ENCODE results near the gene PNCK. TPM values are rescaled to one million over a fixed set of nuclear protein-coding genes. Genes with fewer than 3 reads are reported as not detected.
"Not testable (repeated sequence)": the region's sequence is repeated elsewhere in the genome, so short reads cannot be mapped to it uniquely, and the experiment has no call there.

The PNCK gene
- total RNA-seq, 1 experiment from 2014 or later = 2.3 TPM

DNA sequence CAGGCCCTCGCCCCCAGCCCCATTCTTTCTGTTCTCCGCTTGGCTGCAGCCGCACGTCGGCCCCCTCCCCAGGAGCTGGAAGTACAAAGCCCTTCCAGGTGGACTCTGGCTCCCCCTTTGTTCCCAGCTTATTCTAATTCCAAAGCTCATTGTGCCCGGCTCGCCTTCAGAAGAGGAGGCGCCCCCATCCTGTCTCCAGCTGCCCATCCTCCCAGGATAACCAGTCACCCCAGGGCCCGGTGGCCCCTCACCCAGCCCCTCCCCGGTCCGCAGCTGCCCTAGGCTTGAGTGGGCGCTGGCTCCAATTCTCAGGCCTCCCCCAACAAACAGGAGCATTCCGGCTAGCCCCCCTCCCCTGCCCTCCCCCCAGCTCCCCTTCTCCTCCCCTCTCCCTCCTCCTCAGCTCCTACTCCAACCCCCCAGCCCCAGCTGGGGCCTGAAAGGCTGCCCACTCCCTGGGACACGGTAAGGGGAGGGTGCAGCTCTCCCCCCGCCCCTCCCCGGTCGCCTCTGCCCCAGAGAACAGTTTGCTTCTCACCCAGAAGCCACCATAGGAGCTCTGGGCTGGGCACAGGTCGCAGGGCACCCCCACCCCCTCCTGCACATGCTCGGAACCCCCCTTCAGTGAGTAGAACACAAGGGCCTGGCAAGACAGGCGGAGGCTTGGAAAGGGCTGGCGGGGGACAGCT lies 11.0 kb upstream of the PNCK start:
- ChIA-PET CTCF (interaction anchor here (1.7 kb wide), 1 partner anchor 17 kb away, joined by 7 read pairs; no protein-coding TSS in a partner anchor), POLR2A (no interaction called here)
- Histone ChIP-seq H3K4me1 (ENCODE audit: control insufficient read depth, insufficient read depth, low read length) (peaks cover 19% of the 10 kb centered on the region), H3K9me3 (ENCODE audit: control insufficient read depth, insufficient read depth, low read depth, low read length) (no peaks in the 10 kb centered on the region), H3K27ac (ENCODE audit: low read length) (no peak overlapping the region), H3K36me3 (ENCODE audit: control insufficient read depth, insufficient read depth, low read length) (no peaks in the 10 kb centered on the region), H3K27me3 (ENCODE audit: control insufficient read depth, insufficient read depth, low read length) (no peaks in the 10 kb centered on the region), H3K4me3 (ENCODE audit: low read depth in 2 of 2, low read length in 2 of 2) (no peak overlapping the region)
- intact Hi-C loops (cut with micrococcal nuclease; ENCODE audit: unreplicated experiment) (no loop called here), in situ Hi-C loops (cut with HindIII; ENCODE audit: low pct_unique_long_range_greater_than_20kb, low sequenced_read_pairs) (no loop called here)
- no peak for DNase-seq (ENCODE audit: low read depth, low spot score)
- TF ChIP-seq POLR2AphosphoS5 (IDR thresholded peaks at IDR 0.05; ENCODE audit: low read depth, low read length) = no peak
- no peak for TF ChIP-seq TCF7L2 (IDR thresholded peaks at IDR 0.05; ENCODE audit: low read depth, low read length)
- TF ChIP-seq SIN3A (IDR thresholded peaks at IDR 0.05; ENCODE audit: borderline replicate concordance, insufficient read depth, low read depth, low read length) = no peak
- TF ChIP-seq, protein P1, sequence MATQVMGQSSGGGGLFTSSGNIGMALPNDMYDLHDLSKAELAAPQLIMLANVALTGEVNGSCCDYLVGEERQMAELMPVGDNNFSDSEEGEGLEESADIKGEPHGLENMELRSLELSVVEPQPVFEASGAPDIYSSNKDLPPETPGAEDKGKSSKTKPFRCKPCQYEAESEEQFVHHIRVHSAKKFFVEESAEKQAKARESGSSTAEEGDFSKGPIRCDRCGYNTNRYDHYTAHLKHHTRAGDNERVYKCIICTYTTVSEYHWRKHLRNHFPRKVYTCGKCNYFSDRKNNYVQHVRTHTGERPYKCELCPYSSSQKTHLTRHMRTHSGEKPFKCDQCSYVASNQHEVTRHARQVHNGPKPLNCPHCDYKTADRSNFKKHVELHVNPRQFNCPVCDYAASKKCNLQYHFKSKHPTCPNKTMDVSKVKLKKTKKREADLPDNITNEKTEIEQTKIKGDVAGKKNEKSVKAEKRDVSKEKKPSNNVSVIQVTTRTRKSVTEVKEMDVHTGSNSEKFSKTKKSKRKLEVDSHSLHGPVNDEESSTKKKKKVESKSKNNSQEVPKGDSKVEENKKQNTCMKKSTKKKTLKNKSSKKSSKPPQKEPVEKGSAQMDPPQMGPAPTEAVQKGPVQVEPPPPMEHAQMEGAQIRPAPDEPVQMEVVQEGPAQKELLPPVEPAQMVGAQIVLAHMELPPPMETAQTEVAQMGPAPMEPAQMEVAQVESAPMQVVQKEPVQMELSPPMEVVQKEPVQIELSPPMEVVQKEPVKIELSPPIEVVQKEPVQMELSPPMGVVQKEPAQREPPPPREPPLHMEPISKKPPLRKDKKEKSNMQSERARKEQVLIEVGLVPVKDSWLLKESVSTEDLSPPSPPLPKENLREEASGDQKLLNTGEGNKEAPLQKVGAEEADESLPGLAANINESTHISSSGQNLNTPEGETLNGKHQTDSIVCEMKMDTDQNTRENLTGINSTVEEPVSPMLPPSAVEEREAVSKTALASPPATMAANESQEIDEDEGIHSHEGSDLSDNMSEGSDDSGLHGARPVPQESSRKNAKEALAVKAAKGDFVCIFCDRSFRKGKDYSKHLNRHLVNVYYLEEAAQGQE (IDR thresholded peaks at IDR 0.05; ENCODE audit: insufficient read depth in 1 of 2, low read depth in 2 of 2, low read length in 1 of 2) = no peak
- TF ChIP-seq, protein P2, sequence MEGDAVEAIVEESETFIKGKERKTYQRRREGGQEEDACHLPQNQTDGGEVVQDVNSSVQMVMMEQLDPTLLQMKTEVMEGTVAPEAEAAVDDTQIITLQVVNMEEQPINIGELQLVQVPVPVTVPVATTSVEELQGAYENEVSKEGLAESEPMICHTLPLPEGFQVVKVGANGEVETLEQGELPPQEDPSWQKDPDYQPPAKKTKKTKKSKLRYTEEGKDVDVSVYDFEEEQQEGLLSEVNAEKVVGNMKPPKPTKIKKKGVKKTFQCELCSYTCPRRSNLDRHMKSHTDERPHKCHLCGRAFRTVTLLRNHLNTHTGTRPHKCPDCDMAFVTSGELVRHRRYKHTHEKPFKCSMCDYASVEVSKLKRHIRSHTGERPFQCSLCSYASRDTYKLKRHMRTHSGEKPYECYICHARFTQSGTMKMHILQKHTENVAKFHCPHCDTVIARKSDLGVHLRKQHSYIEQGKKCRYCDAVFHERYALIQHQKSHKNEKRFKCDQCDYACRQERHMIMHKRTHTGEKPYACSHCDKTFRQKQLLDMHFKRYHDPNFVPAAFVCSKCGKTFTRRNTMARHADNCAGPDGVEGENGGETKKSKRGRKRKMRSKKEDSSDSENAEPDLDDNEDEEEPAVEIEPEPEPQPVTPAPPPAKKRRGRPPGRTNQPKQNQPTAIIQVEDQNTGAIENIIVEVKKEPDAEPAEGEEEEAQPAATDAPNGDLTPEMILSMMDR (IDR thresholded peaks at IDR 0.05) = no peak
- no TSS peak for BruUV-seq (replicated peaks)
- no peak for ATAC-seq

DNA sequence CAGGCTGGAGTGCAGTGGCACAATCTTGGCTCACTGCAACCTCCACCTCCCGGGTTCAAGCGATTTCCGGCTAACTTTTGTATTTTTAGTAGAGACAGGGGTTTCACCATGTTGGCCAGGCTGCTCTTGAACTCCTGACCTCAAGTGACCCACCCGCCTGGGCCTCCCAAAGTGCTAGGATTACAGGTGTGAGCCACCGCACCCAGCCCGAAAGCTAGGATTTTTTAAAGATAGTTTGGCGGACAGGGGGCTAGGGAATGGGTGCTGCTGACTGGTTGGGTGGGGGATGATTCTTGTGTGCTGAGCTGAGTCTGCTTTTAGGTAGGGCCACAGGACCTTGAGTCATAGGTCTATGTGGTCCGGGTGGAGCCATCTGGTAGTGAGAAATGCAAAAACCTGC lies 9.9 kb upstream of the PNCK start:
- H3K36me3 ChIP-seq (ENCODE audit: control insufficient read depth, insufficient read depth, low read length); intact Hi-C loops (cut with micrococcal nuclease; ENCODE audit: unreplicated experiment); ATAC-seq; POLR2A ChIA-PET; H3K27me3 ChIP-seq (ENCODE audit: control insufficient read depth, insufficient read depth, low read length); BruUV-seq (replicated peaks); H3K27ac ChIP-seq (ENCODE audit: low read length); H3K4me3 ChIP-seq (ENCODE audit: low read depth in 2 of 2, low read length in 2 of 2); in situ Hi-C loops (cut with HindIII; ENCODE audit: low pct_unique_long_range_greater_than_20kb, low sequenced_read_pairs); H3K9me3 ChIP-seq (ENCODE audit: control insufficient read depth, insufficient read depth, low read depth, low read length); CTCF ChIA-PET; DNase-seq (ENCODE audit: low read depth, low spot score): not testable (repeated sequence)
- H3K4me1 ChIP-seq (ENCODE audit: control insufficient read depth, insufficient read depth, low read length) = peaks cover 18% of the 10 kb centered on the region

DNA sequence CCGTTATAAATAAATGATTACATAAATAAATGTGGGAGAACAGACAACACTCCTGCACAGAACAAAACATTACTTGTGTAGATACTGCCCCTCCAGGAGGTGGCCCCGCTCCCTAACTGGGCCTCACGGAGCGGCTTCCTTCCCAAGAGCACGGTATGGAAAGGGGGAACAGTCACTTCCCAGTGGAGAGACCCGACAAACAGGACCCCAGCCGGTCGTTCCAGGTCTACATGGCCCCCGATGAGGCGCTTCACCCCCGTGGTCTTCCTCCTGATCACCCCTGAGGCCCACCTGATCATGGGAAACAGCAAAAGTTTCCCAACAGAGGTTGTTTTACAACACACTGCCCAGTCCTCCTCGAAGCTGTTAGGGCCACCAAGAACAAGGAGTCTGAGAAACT lies 7.6 kb upstream of the PNCK start:
- peaks cover 11% of the 10 kb centered on the region for H3K4me1 ChIP-seq (ENCODE audit: control insufficient read depth, insufficient read depth, low read length)
- POLR2A ChIA-PET = no interaction called here
- BruUV-seq (replicated peaks) = no TSS peak
- in situ Hi-C loops (cut with HindIII; ENCODE audit: low pct_unique_long_range_greater_than_20kb, low sequenced_read_pairs) (no loop called here), intact Hi-C loops (cut with micrococcal nuclease; ENCODE audit: unreplicated experiment) (no loop called here)
- DNase-seq (ENCODE audit: low read depth, low spot score) (no peak), ATAC-seq (no peak)
- CTCF ChIA-PET = no interaction called here
- H3K9me3 ChIP-seq (ENCODE audit: control insufficient read depth, insufficient read depth, low read depth, low read length) = no peaks in the 10 kb centered on the region
- H3K4me3 ChIP-seq (ENCODE audit: low read depth in 2 of 2, low read length in 2 of 2) = no peak overlapping the region
- H3K36me3 ChIP-seq (ENCODE audit: control insufficient read depth, insufficient read depth, low read length) = no peaks in the 10 kb centered on the region
- no peaks in the 10 kb centered on the region for H3K27me3 ChIP-seq (ENCODE audit: control insufficient read depth, insufficient read depth, low read length)
- no peak overlapping the region for H3K27ac ChIP-seq (ENCODE audit: low read length)
- TF ChIP-seq TCF7L2 (IDR thresholded peaks at IDR 0.05; ENCODE audit: low read depth, low read length) (no peak), SIN3A (IDR thresholded peaks at IDR 0.05; ENCODE audit: borderline replicate concordance, insufficient read depth, low read depth, low read length) (no peak), POLR2AphosphoS5 (IDR thresholded peaks at IDR 0.05; ENCODE audit: low read depth, low read length) (no peak)
- TF ChIP-seq, protein P1 (IDR thresholded peaks at IDR 0.05; ENCODE audit: insufficient read depth in 1 of 2, low read depth in 2 of 2, low read length in 1 of 2) = no peak
- TF ChIP-seq, protein P2 (IDR thresholded peaks at IDR 0.05) = no peak
